ENCODE results near the gene TARS1. TPM values are rescaled to one million over a fixed set of nuclear protein-coding genes. Genes with fewer than 3 reads are reported as not detected.

Gene TARS1
- total and polyA plus RNA-seq, 8 donors = 42.6 to 161 (median 52.9) TPM

DNA sequence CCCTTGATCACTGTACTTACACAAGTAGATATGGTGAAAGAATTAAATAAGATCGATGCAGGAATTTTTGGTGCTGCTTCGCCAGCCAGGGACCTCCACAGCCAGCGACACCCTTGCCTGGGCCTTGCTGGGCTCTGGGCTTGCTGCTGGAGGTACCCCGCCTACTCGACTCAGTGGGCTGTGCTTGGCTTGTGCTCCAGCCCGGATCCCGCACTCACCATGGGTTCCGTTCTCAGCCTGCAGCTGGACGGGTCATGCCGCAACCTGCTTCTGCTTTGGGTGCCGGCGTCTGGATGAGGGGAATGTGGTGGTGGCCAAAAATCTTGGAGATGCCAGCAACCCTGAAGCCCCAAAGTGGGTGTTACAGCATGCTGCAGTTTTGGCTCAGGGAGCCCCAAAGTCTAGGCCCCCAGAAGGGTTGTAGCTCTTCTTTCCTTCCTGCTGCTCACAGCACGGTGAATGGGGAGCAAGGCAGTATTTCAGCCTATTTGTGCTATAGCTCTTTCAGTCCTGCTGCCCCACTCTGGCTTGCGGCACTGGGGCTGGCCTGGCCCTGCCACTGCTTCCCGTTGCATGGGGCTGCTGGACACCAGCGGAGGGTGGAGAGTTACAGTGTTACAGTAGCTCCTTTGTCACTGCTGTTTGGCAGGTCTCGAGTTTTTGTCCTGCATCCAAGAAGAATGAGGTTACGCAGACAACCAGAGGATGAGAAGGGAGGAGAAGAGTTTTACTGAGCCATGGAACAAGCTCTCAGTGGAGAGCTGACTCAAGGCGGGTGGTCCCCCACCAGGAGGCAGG lies 48.0 kb downstream of the TARS1 start:
- no peak overlapping the region for H3K27ac ChIP-seq
- 96 to 97% methylated on average over 19 of the region's 19 CpGs for WGBS, 2 donors
- H3K36me3 ChIP-seq = no peaks in the 10 kb centered on the region
- no peak overlapping the region for H3K4me3 ChIP-seq
- no peaks in the 10 kb centered on the region for H3K9me3 ChIP-seq
- intact Hi-C loops (cut with DNase I) = no loop called here
- TF ChIP-seq, protein P1, sequence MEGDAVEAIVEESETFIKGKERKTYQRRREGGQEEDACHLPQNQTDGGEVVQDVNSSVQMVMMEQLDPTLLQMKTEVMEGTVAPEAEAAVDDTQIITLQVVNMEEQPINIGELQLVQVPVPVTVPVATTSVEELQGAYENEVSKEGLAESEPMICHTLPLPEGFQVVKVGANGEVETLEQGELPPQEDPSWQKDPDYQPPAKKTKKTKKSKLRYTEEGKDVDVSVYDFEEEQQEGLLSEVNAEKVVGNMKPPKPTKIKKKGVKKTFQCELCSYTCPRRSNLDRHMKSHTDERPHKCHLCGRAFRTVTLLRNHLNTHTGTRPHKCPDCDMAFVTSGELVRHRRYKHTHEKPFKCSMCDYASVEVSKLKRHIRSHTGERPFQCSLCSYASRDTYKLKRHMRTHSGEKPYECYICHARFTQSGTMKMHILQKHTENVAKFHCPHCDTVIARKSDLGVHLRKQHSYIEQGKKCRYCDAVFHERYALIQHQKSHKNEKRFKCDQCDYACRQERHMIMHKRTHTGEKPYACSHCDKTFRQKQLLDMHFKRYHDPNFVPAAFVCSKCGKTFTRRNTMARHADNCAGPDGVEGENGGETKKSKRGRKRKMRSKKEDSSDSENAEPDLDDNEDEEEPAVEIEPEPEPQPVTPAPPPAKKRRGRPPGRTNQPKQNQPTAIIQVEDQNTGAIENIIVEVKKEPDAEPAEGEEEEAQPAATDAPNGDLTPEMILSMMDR (IDR thresholded peaks at IDR 0.05) = no peak
- DNase-seq (no peak), FAIRE-seq (no peak), ATAC-seq (no peak)
- H3K27me3 ChIP-seq = no peaks in the 10 kb centered on the region
- peaks cover 0 to 4% (median 0%) of the 10 kb centered on the region in 3 donors for H3K4me1 ChIP-seq

DNA sequence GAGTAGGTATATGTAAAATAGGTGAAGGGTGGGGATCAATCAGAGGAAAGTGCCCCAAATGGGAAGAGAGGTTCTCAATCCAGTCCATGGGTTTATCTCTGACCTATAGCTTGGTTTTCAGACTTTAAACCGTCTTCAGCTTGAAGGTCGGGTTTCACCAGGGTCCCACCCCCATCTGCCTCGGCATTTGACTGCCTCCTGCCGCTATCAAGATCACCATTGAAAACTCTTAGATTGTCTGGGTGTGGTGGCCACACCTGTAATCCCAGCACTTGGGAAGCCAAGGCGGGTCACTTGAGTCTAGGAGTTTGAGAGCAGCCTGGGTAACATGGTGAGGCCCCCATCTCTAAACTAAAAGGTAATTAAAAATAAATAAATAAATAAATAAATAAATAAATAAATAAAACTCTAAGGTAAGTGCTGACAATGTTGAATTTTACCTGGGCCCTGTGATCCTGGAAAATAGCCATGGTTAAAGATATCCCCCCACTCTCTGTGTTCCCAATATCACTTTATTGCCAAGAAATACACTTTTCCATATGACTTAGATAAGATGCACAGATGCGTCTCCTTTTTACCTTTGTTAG lies 48.8 kb downstream of the TARS1 start:
- Histone ChIP-seq H3K27me3 (no peaks in the 10 kb centered on the region), H3K4me3 (no peak overlapping the region), H3K4me1 (peaks cover 0 to 4% (median 0%) of the 10 kb centered on the region in 3 donors), H3K27ac (no peak overlapping the region), H3K36me3 (no peaks in the 10 kb centered on the region), H3K9me3 (no peaks in the 10 kb centered on the region)
- DNase-seq (no peak), ATAC-seq (no peak), FAIRE-seq (no peak)
- WGBS, 2 donors = 94 to 95% methylated on average over 6 of the region's 6 CpGs
- intact Hi-C loops (cut with DNase I) = no loop called here
- TF ChIP-seq, protein P1 (IDR thresholded peaks at IDR 0.05) = no peak

- TF ChIP-seq, protein P1 (IDR thresholded peaks at IDR 0.05) = no peak
- no peaks in the 10 kb centered on the region for H3K27me3 ChIP-seq
- peaks cover 0 to 4% (median 0%) of the 10 kb centered on the region in 3 donors for H3K4me1 ChIP-seq
- no peak overlapping the region for H3K27ac ChIP-seq
- WGBS, 2 donors = 80 to 89% methylated on average over 1 of the region's 1 CpG
- H3K9me3 ChIP-seq = no peaks in the 10 kb centered on the region
- intact Hi-C loops (cut with DNase I) = no loop called here
- no peak overlapping the region for H3K4me3 ChIP-seq
- ATAC-seq (no peak), DNase-seq (no peak), FAIRE-seq (no peak)
- H3K36me3 ChIP-seq = no peaks in the 10 kb centered on the region
Measured at GRCh38 chr5:33490071-33490665, 49.4 kb downstream of the TARS1 start.

DNA sequence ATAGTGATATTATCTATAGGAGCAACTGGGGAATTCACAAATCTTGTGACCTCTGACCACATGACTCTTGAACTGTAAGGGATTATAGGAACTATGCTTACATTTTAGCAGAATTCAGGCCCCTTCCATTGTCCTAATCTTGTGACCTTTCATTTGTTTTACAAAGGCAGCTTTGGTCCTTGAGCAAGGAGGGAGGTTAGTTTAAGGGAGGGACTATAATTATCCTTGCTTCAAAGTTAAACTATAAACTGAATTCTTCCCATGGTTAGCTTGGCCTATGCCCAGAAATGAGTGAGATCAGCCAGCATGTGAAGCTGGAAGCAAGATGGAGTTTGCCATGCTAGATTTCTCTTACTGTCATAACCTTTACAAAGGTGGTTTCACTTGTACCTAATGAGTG lies 51.2 kb downstream of the TARS1 start:
- H3K27ac ChIP-seq = no peak overlapping the region
- DNase-seq (peak in 1 of 6 donors; percentile 18), FAIRE-seq (no peak), ATAC-seq (peak in 3 of 4 donors; percentile 50 to 77 (median 74))
- no peak overlapping the region for H3K4me3 ChIP-seq
- H3K4me1 ChIP-seq = peaks cover 0 to 4% (median 0%) of the 10 kb centered on the region in 3 donors
- intact Hi-C loops (cut with DNase I) = no loop called here
- no peaks in the 10 kb centered on the region for H3K36me3 ChIP-seq
- no peaks in the 10 kb centered on the region for H3K9me3 ChIP-seq
- TF ChIP-seq, protein P1 (IDR thresholded peaks at IDR 0.05) = no peak
- H3K27me3 ChIP-seq = no peaks in the 10 kb centered on the region
